Aorta (tissue), 5 donors: ENCODE results near the gene RHOF. TPM values are rescaled to one million over a fixed set of nuclear protein-coding genes. Genes with fewer than 3 reads are reported as not detected.
A peak's percentile ranks its signal among the peaks of the same experiment; 100 is the strongest.
"Not testable (repeated sequence)": the region's sequence is repeated elsewhere in the genome, so short reads cannot be mapped to it uniquely, and the experiment has no call there.

Experiments used
- ATAC-seq: fragments of 200-7000 bp; cut with Tn5 transposase; one replicate; pipeline ENCODE4 v1.9.1; 2022; ENCODE audit warnings: moderate library complexity; ENCODE audit not compliant: low FRiP score
- DNase-seq, 2 donors: peaks; one replicate each; pipeline ENCODE4 v3.0.0-alpha.2; 2020
- H3K27ac ChIP-seq, 2 donors: one replicate each; pipeline ENCODE4 v1.5.1; 2013; ENCODE audit warnings: low read length in 2 of 2, mild to moderate bottlenecking in 2 of 2, moderate library complexity in 2 of 2, control low read depth in 1 of 2, inconsistent platforms in 1 of 2, low read depth in 1 of 2
- H3K27me3 ChIP-seq, 2 donors: one replicate each; pipeline ENCODE4 v1.6.1; 2013; ENCODE audit warnings: control low read depth in 1 of 2, low read length in 1 of 2, mild to moderate bottlenecking in 1 of 2, moderate library complexity in 1 of 2; ENCODE audit not compliant: insufficient read depth in 2 of 2, control insufficient read depth in 1 of 2
- H3K36me3 ChIP-seq, 2 donors: one replicate each; pipeline ENCODE4 v1.6.1; 2013; ENCODE audit warnings: control low read depth in 1 of 2, low read length in 1 of 2, mild to moderate bottlenecking in 1 of 2; ENCODE audit not compliant: insufficient read depth in 2 of 2, control insufficient read depth in 1 of 2
- H3K4me1 ChIP-seq, 2 donors: one replicate each; pipeline ENCODE4 v1.6.1; 2013; ENCODE audit warnings: low read length in 2 of 2, control low read depth in 1 of 2, mild to moderate bottlenecking in 1 of 2, moderate library complexity in 1 of 2; ENCODE audit not compliant: insufficient read depth in 2 of 2, control insufficient read depth in 1 of 2
- H3K4me3 ChIP-seq, 2 donors: one replicate each; pipeline ENCODE4 v1.5.1; 2013; ENCODE audit warnings: low read length in 2 of 2, control low read depth in 1 of 2, mild to moderate bottlenecking in 1 of 2
- H3K9me3 ChIP-seq: one replicate; pipeline ENCODE4 v1.6.1; 2013; ENCODE audit warnings: mild to moderate bottlenecking, low read length; ENCODE audit not compliant: control insufficient read depth
- WGBS, 2 donors: extraction: QIAGEN DNeasy Blood & Tissue Kit; methylation state at CpG; one replicate each; pipeline ENCODE4 v1.1.7; 2013; 5-methylcytosine and 5-hydroxymethylcytosine counted together
- intact Hi-C, 2 donors: fragments of 100-400 bp; cut with DNase I; formaldehyde crosslinking; loops; one replicate each; pipeline versions ENCODE4 v1.14.2 to v1.15.0; 2022
- polyA plus RNA-seq, 2 donors: library from polyadenylated mRNA; stranded (reverse); fragments of 200-250 nt; gene quantifications; one replicate each; pipeline ENCODE4 v1.2.3, GENCODE V29; 2013
- total RNA-seq, 2 donors: library from RNA; stranded (reverse); fragmentation: NEBNext Ultra II Directional; extraction: Animal tissue kit (Norgen Biotek cat#: 25700); gene quantifications; one replicate each; pipeline ENCODE4 v1.2.1, GENCODE V29; 2021
- donor health status: healthy with polysubstance abuse.
- donor health status: Bipolar disorder and iron deficiency.
- donor health status: DM: no; HTN: no; CAD: no.
- donor health status: DM: no; HTN: no; CAD: no.
- donor health status: DM: yes; HTN: yes; CAD: no.

The RHOF gene
- total and polyA plus RNA-seq, 4 donors, result 5.2 to 18.0 (median 9.1) TPM

- intact Hi-C loops, result no loop called here
- no peak for DNase-seq
- Histone ChIP-seq H3K27ac (no peak overlapping the region), H3K4me3 (no peak overlapping the region), H3K9me3 (no peaks in the 10 kb centered on the region), H3K4me1 (no peaks in the 10 kb centered on the region), H3K27me3 (no peaks in the 10 kb centered on the region), H3K36me3 (no peaks in the 10 kb centered on the region)
- 89 to 91% methylated on average over 14 of the region's 14 CpGs for WGBS, 2 donors
- no peak for ATAC-seq
Observed at GRCh38 chr12:121791671-121792551, 1.6 kb downstream of the RHOF start.

- H3K27ac ChIP-seq, ATAC-seq, H3K27me3 ChIP-seq, H3K9me3 ChIP-seq, intact Hi-C loops, DNase-seq, H3K4me1 ChIP-seq, H3K36me3 ChIP-seq, H3K4me3 ChIP-seq: not testable (repeated sequence)
- 94 to 96% methylated on average over 8 of the region's 8 CpGs for WGBS, 2 donors
Observed at GRCh38 chr12:121790785-121791184, 2.7 kb downstream of the RHOF start.

GRCh38 chr12:121789800-121790728 is 3.4 kb downstream of the RHOF start:
- no peak overlapping the region for H3K4me3 ChIP-seq
- no peak for ATAC-seq
- H3K4me1 ChIP-seq, result no peaks in the 10 kb centered on the region
- H3K36me3 ChIP-seq, result no peaks in the 10 kb centered on the region
- 74% methylated on average over 26 to 28 of the region's 28 CpGs for WGBS, 2 donors
- peak in 1 of 2 donors; percentile 88 for DNase-seq
- no peaks in the 10 kb centered on the region for H3K27me3 ChIP-seq
- intact Hi-C loops, result no loop called here
- no peaks in the 10 kb centered on the region for H3K9me3 ChIP-seq
- H3K27ac ChIP-seq, result no peak overlapping the region

GRCh38 chr12:121789233-121789781 is 4.2 kb downstream of the RHOF start:
- no peak overlapping the region for H3K4me3 ChIP-seq
- ATAC-seq, result no peak

GRCh38 chr12:121788176-121788818 is 5.2 kb downstream of the RHOF start:
- Histone ChIP-seq H3K4me3 (no peak overlapping the region), H3K9me3 (no peaks in the 10 kb centered on the region), H3K36me3 (no peaks in the 10 kb centered on the region), H3K27ac (no peak overlapping the region), H3K27me3 (no peaks in the 10 kb centered on the region), H3K4me1 (no peaks in the 10 kb centered on the region)
- ATAC-seq, result no peak
- DNase-seq, result no peak
- intact Hi-C loops, result no loop called here
- WGBS, 2 donors, result 83 to 85% methylated on average over 7 of the region's 7 CpGs

More at GRCh38 chr12:121789233-121789781, 4.2 kb downstream of the RHOF start:
- intact Hi-C loops, result no loop called here
- no peaks in the 10 kb centered on the region for H3K27me3 ChIP-seq
- peak in 1 of 2 donors; percentile 67 for DNase-seq
- H3K27ac ChIP-seq, result no peak overlapping the region
- no peaks in the 10 kb centered on the region for H3K4me1 ChIP-seq
- WGBS, 2 donors, result 79 to 88% methylated on average over 12 to 13 of the region's 13 CpGs
- no peaks in the 10 kb centered on the region for H3K36me3 ChIP-seq
- no peaks in the 10 kb centered on the region for H3K9me3 ChIP-seq

GRCh38 chr12:121787063-121788025 is 6.1 kb downstream of the RHOF start:
- Histone ChIP-seq H3K27me3 (no peaks in the 10 kb centered on the region), H3K9me3 (no peaks in the 10 kb centered on the region), H3K27ac (no peak overlapping the region), H3K36me3 (no peaks in the 10 kb centered on the region), H3K4me3 (no peak overlapping the region), H3K4me1 (no peaks in the 10 kb centered on the region)
- ATAC-seq (no peak), DNase-seq (no peak)
- WGBS, 2 donors, result 91% methylated on average over 17 of the region's 17 CpGs
- intact Hi-C loops, result no loop called here

- ATAC-seq (no peak), DNase-seq (no peak)
- intact Hi-C loops, result no loop called here
- Histone ChIP-seq H3K27ac (no peak overlapping the region), H3K36me3 (no peaks in the 10 kb centered on the region), H3K4me1 (no peaks in the 10 kb centered on the region), H3K4me3 (no peak overlapping the region), H3K27me3 (no peaks in the 10 kb centered on the region), H3K9me3 (no peaks in the 10 kb centered on the region)
- 85 to 91% methylated on average over 6 of the region's 6 CpGs for WGBS, 2 donors
Observed at GRCh38 chr12:121786440-121786825, 7.1 kb downstream of the RHOF start.
